ENCODE results near the gene EPHA10. TPM values are rescaled to one million over a fixed set of nuclear protein-coding genes. Genes with fewer than 3 reads are reported as not detected.

The EPHA10 gene
- total RNA-seq, 2 donors from 2014 or later: 0.73 to 11.8 TPM

- intact Hi-C loops (cut with DNase I): no loop called here
These were observed 48.6 kb downstream of the EPHA10 start for GRCh38 chr1:37716321-37716720.

GRCh38 chr1:37714689-37715088, 50.2 kb downstream of the EPHA10 start:
- H3K4me1 ChIP-seq (replicated peaks): no peaks in the 10 kb centered on the region
- WGBS: 82% methylated on average over 4 of the region's 4 CpGs

More at GRCh38 chr1:37716321-37716720, 48.6 kb downstream of the EPHA10 start:
- Histone ChIP-seq H3K27ac (no peak overlapping the region), H3K9me3 (no peaks in the 10 kb centered on the region), H3K27me3 (replicated peaks; ENCODE audit: insufficient read depth) (no peaks in the 10 kb centered on the region), H3K4me1 (replicated peaks) (no peaks in the 10 kb centered on the region), H3K4me3 (no peak overlapping the region), H3K36me3 (no peaks in the 10 kb centered on the region)
- 96% methylated on average over 4 of the region's 4 CpGs for WGBS
- TF ChIP-seq CTCF (IDR thresholded peaks at IDR 0.05): no peak
- TF ChIP-seq POLR2AphosphoS5 (IDR thresholded peaks at IDR 0.05): no peak
- no peak for TF ChIP-seq POLR2A (IDR thresholded peaks at IDR 0.05)
- no peak for DNase-seq (ENCODE audit: low spot score)

GRCh38 chr1:37714226-37714625, 50.7 kb downstream of the EPHA10 start:
- WGBS: 85% methylated on average over 8 of the region's 8 CpGs
- TF ChIP-seq POLR2A (IDR thresholded peaks at IDR 0.05) (no peak), POLR2AphosphoS5 (IDR thresholded peaks at IDR 0.05) (no peak), CTCF (IDR thresholded peaks at IDR 0.05) (no peak)
- intact Hi-C loops (cut with DNase I): no loop called here
- no peak for DNase-seq (ENCODE audit: low spot score)
- no peak overlapping the region for H3K4me3 ChIP-seq
- no peaks in the 10 kb centered on the region for H3K36me3 ChIP-seq
- no peaks in the 10 kb centered on the region for H3K9me3 ChIP-seq
- H3K27me3 ChIP-seq (replicated peaks; ENCODE audit: insufficient read depth): no peaks in the 10 kb centered on the region
- no peak overlapping the region for H3K27ac ChIP-seq
- H3K4me1 ChIP-seq (replicated peaks): no peaks in the 10 kb centered on the region

More at GRCh38 chr1:37714689-37715088, 50.2 kb downstream of the EPHA10 start:
- Histone ChIP-seq H3K27me3 (replicated peaks; ENCODE audit: insufficient read depth) (no peaks in the 10 kb centered on the region), H3K27ac (no peak overlapping the region), H3K9me3 (no peaks in the 10 kb centered on the region), H3K36me3 (no peaks in the 10 kb centered on the region), H3K4me3 (no peak overlapping the region)
- no peak for DNase-seq (ENCODE audit: low spot score)
- intact Hi-C loops (cut with DNase I): no loop called here
- no peak for TF ChIP-seq POLR2AphosphoS5 (IDR thresholded peaks at IDR 0.05)
- no peak for TF ChIP-seq POLR2A (IDR thresholded peaks at IDR 0.05)
- TF ChIP-seq CTCF (IDR thresholded peaks at IDR 0.05): no peak

- DNase-seq (ENCODE audit: low spot score): no peak
- Histone ChIP-seq H3K4me1 (replicated peaks) (no peaks in the 10 kb centered on the region), H3K27ac (no peak overlapping the region), H3K36me3 (no peaks in the 10 kb centered on the region), H3K4me3 (no peak overlapping the region), H3K27me3 (replicated peaks; ENCODE audit: insufficient read depth) (no peaks in the 10 kb centered on the region), H3K9me3 (no peaks in the 10 kb centered on the region)
- TF ChIP-seq POLR2A (IDR thresholded peaks at IDR 0.05) (no peak), CTCF (IDR thresholded peaks at IDR 0.05) (no peak), POLR2AphosphoS5 (IDR thresholded peaks at IDR 0.05) (no peak)
- 89% methylated on average over 4 of the region's 4 CpGs for WGBS
- intact Hi-C loops (cut with DNase I): no loop called here
These were observed 56.4 kb downstream of the EPHA10 start for GRCh38 chr1:37708471-37708870.

DNA sequence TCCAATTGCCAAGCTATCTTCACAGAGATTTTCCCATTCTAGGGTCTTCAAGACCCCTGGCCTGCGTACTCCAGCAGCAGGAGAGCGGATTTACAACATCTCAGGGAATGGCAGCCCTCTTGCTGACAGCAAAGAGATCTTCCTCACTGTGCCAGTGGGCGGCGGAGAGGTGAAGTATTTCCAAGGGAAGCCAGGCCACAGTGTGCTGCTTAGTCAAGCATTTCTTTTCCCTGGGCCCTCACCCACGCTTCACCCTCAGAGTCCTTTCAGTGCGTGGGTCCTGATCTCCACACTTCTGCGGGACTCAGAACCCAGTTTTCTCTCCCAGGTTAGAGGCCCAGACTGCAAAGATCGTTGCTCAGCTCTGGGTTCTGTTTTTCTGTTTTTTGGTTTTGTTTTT, 59.5 kb downstream of the EPHA10 start:
- Histone ChIP-seq H3K27ac (no peak overlapping the region), H3K4me1 (replicated peaks) (no peaks in the 10 kb centered on the region), H3K36me3 (no peaks in the 10 kb centered on the region), H3K9me3 (no peaks in the 10 kb centered on the region), H3K27me3 (replicated peaks; ENCODE audit: insufficient read depth) (no peaks in the 10 kb centered on the region), H3K4me3 (no peak overlapping the region)
- no peak for DNase-seq (ENCODE audit: low spot score)
- 93% methylated on average over 8 of the region's 8 CpGs for WGBS
- no peak for TF ChIP-seq CTCF (IDR thresholded peaks at IDR 0.05)
- no peak for TF ChIP-seq POLR2AphosphoS5 (IDR thresholded peaks at IDR 0.05)
- TF ChIP-seq POLR2A (IDR thresholded peaks at IDR 0.05): no peak
- intact Hi-C loops (cut with DNase I): no loop called here

Data from prostate gland (tissue), 2 donors.